ENCODE data around the gene PDE1C. TPM values are rescaled to one million over a fixed set of nuclear protein-coding genes. Genes with fewer than 3 reads are reported as not detected.

Gene PDE1C
- total and polyA plus RNA-seq, 2 of the 4 experiments (the other 2 are of a cell fraction) = 14.2 to 61.5 TPM

DNA sequence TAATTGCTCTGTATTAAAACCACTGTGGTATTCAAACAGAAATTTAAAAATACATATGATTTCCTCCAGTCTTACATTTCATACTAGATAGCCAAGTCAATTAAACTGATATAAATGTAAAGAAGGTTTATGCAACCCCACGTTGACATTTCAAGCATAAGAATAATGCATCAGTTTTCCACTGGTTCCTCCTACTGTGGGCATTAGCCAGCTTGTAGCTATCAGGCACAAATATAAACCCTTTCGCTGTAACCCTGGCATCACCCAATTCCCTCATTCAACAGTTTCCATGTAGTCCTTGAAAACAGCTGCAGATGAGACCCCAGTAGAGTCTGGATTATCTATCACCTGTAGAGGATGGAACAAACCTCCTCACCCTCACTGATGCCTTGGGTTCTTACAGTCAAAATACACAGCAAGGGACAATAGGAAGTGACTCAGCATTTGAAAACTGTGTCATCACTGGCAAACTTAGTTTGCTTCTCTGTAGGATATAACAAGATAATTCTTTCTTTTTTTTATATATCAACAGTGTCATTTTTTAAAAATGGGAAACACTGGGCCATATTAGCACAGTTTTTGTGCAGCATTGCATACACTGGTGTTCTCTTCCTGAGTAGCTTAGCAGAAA is 113.0 kb downstream of the PDE1C start:
- peak overlapping the region; percentile 90 for H2BK120ac ChIP-seq (ENCODE audit: low read depth, low read length)
- DNase-seq (peak; percentile 56), ATAC-seq (ENCODE audit: low read depth) (peak; percentile 35; the same call in 1 of the 2 replicates)
- peak overlapping the region; percentile 77; the same call in 1 of the 3 replicates for H2BK15ac ChIP-seq (ENCODE audit: low read depth, low read length)
- H3K4me1 ChIP-seq (ENCODE audit: control insufficient read depth, insufficient read depth, low read length) = peaks cover 4% of the 10 kb centered on the region; the same call in 1 of the 2 replicates
- no peaks in the 10 kb centered on the region for H3K27me3 ChIP-seq (ENCODE audit: control insufficient read depth, insufficient read depth, low read length)
- H2AFZ ChIP-seq (replicated peaks; ENCODE audit: low read length, poor library complexity) = peak overlapping the region; percentile 34
- dilution Hi-C loops (cut with HindIII; ENCODE audit: low sequenced_read_pairs, unreplicated experiment) (no loop called here), intact Hi-C loops (cut with micrococcal nuclease) (loop anchor here (5.0 kb wide), 1 partner anchor 205 kb away; no protein-coding TSS in a partner anchor), in situ Hi-C loops (cut with MboI; ENCODE audit: low sequenced_read_pairs) (no loop called here)
- H4K8ac ChIP-seq (ENCODE audit: low read depth in 2 of 2, low read length in 2 of 2) = peak overlapping the region; percentile 36 to 81; a peak in 3 of 4 replicates
- H3K4ac ChIP-seq (ENCODE audit: low read depth, low read length) = peak overlapping the region; percentile 78
- no CpG with 5 or more reads among the region's 2 CpGs for WGBS, 2 experiments (ENCODE audit: extremely low coverage in 2 of 2, insufficient read length in 1 of 2)
- peak overlapping the region; percentile 69; the same call in 1 of the 2 replicates for H4K5ac ChIP-seq (ENCODE audit: low read depth, low read length)
- peak overlapping the region; percentile 81; the same call in 1 of the 2 replicates for H3K4me2 ChIP-seq (ENCODE audit: low read depth, low read length)
- H3K9me3 ChIP-seq (ENCODE audit: control insufficient read depth, insufficient read depth, low read length) = peaks cover 2% of the 10 kb centered on the region; the same call in 1 of the 2 replicates
- H3K9me1 ChIP-seq (ENCODE audit: insufficient read depth, low read length) = peaks cover 3% of the 10 kb centered on the region; the same call in 1 of the 2 replicates
- peak overlapping the region; percentile 92 for H2BK5ac ChIP-seq (ENCODE audit: low read depth, low read length, poor library complexity, severe bottlenecking)
- ChIA-PET POLR2A (ENCODE audit: unreplicated experiment) (no interaction called here), CTCF (no interaction called here)
- peak overlapping the region; percentile 88 for H4K91ac ChIP-seq (ENCODE audit: insufficient read depth, low read depth, low read length)
- H2AK5ac ChIP-seq (ENCODE audit: low read depth, low read length) = peak overlapping the region; percentile 95
- peak overlapping the region; percentile 48; the same call in 1 of the 2 replicates for H3K23ac ChIP-seq (ENCODE audit: low read depth, low read length)
- peaks cover 11 to 15% of the 10 kb centered on the region in 2 experiments; a peak in 3 of 4 replicates for H3K79me1 ChIP-seq (ENCODE audit: low read depth in 1 of 2, low read length in 2 of 2)
- H2AK9ac ChIP-seq (replicated peaks; ENCODE audit: low read depth, low read length, poor library complexity) = peak overlapping the region; percentile 60
- peak overlapping the region; percentile 40; the same call in 1 of the 2 replicates for H3K18ac ChIP-seq (ENCODE audit: low read depth, low read length)
- no peaks in the 10 kb centered on the region; the same call in 1 of the 2 replicates for H3K36me3 ChIP-seq (ENCODE audit: control insufficient read depth, insufficient read depth, low read length)
- no peaks in the 10 kb centered on the region for H4K20me1 ChIP-seq (ENCODE audit: insufficient read depth, low read length)
- no peak overlapping the region for H3K4me3 ChIP-seq (ENCODE audit: insufficient read depth, low read depth, low read length)
- H3K9ac ChIP-seq (ENCODE audit: low read depth, low read length) = no peak overlapping the region
- H3K56ac ChIP-seq (ENCODE audit: extremely low read depth, insufficient read depth, low read length) = 0 out of 2 replicates have a peak overlapping the region, but pooled peaks have one; percentile 50
- peak overlapping the region; percentile 73 for H2BK20ac ChIP-seq (ENCODE audit: low read depth, low read length)
- BruUV-seq (replicated peaks) = no TSS peak
- peak overlapping the region; percentile 74; the same call in 1 of the 2 replicates for H3K27ac ChIP-seq (ENCODE audit: insufficient read depth, low read length)
- peak overlapping the region; percentile 78 for H3K14ac ChIP-seq (replicated peaks; ENCODE audit: low read depth, low read length)
- TF ChIP-seq RCOR1 (IDR thresholded peaks at IDR 0.05; ENCODE audit: insufficient replicate concordance, low read length) = no peak
- no peak for TF ChIP-seq RFX5 (IDR thresholded peaks at IDR 0.05; ENCODE audit: low read depth, low read length)
- TF ChIP-seq, protein P1, sequence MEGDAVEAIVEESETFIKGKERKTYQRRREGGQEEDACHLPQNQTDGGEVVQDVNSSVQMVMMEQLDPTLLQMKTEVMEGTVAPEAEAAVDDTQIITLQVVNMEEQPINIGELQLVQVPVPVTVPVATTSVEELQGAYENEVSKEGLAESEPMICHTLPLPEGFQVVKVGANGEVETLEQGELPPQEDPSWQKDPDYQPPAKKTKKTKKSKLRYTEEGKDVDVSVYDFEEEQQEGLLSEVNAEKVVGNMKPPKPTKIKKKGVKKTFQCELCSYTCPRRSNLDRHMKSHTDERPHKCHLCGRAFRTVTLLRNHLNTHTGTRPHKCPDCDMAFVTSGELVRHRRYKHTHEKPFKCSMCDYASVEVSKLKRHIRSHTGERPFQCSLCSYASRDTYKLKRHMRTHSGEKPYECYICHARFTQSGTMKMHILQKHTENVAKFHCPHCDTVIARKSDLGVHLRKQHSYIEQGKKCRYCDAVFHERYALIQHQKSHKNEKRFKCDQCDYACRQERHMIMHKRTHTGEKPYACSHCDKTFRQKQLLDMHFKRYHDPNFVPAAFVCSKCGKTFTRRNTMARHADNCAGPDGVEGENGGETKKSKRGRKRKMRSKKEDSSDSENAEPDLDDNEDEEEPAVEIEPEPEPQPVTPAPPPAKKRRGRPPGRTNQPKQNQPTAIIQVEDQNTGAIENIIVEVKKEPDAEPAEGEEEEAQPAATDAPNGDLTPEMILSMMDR (conservative IDR thresholded peaks at IDR 0.05; ENCODE audit: low read depth, low read length) = no peak
- TF ChIP-seq CHD1 (IDR thresholded peaks at IDR 0.05; ENCODE audit: low read depth, low read length) = no peak
- TF ChIP-seq, protein P2, sequence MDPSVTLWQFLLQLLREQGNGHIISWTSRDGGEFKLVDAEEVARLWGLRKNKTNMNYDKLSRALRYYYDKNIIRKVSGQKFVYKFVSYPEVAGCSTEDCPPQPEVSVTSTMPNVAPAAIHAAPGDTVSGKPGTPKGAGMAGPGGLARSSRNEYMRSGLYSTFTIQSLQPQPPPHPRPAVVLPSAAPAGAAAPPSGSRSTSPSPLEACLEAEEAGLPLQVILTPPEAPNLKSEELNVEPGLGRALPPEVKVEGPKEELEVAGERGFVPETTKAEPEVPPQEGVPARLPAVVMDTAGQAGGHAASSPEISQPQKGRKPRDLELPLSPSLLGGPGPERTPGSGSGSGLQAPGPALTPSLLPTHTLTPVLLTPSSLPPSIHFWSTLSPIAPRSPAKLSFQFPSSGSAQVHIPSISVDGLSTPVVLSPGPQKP (IDR thresholded peaks at IDR 0.05; ENCODE audit: borderline replicate concordance, low read depth, low read length) = no peak
- TF ChIP-seq, protein P3, sequence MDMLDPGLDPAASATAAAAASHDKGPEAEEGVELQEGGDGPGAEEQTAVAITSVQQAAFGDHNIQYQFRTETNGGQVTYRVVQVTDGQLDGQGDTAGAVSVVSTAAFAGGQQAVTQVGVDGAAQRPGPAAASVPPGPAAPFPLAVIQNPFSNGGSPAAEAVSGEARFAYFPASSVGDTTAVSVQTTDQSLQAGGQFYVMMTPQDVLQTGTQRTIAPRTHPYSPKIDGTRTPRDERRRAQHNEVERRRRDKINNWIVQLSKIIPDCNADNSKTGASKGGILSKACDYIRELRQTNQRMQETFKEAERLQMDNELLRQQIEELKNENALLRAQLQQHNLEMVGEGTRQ (IDR thresholded peaks at IDR 0.05; ENCODE audit: low read depth, low read length) = no peak
- no peak for TF ChIP-seq POLR2A (IDR thresholded peaks at IDR 0.05; ENCODE audit: low read depth, low read length)
- TF ChIP-seq BHLHE40 (IDR thresholded peaks at IDR 0.05; ENCODE audit: low read depth, low read length) = no peak
- peak; percentile 23; the same call in 1 of the 2 replicates for TF ChIP-seq MAFK (IDR thresholded peaks at IDR 0.05; ENCODE audit: low read depth, low read length)
- TF ChIP-seq RAD21 (IDR thresholded peaks at IDR 0.05; ENCODE audit: low read length) = no peak
- TF ChIP-seq CEBPB (IDR thresholded peaks at IDR 0.05; ENCODE audit: low read depth, low read length) = no peak
- TF ChIP-seq SMC3 (IDR thresholded peaks at IDR 0.05; ENCODE audit: low read depth, low read length) = no peak
- no peak for TF ChIP-seq MXI1 (IDR thresholded peaks at IDR 0.05; ENCODE audit: borderline replicate concordance, low read depth, low read length)
- TF ChIP-seq NFE2L2 (IDR thresholded peaks at IDR 0.05; ENCODE audit: low read depth, low read length) = peak; percentile 79

All from IMR-90 (cell line).